Measurements from ENCODE around the gene NDUFB2.

GRCh38 chr7:140670343-140670935 is 26.1 kb upstream of the NDUFB2 start:
- TF ChIP-seq CTCF (IDR thresholded peaks at IDR 0.05) = no peak
- TF ChIP-seq POLR2A (IDR thresholded peaks at IDR 0.05) = no peak

All from testis (tissue), 2 donors.